Lower leg skin (tissue), 3 donors: ENCODE measurements around the gene PLPPR5.

Experiments used
- CTCF ChIP-seq, 3 donors: fragments of 450-650 bp; IDR thresholded peaks; one replicate each; pipeline ENCODE4 v1.5.1; 2016; ENCODE audit warnings: antibody characterized with exemption in 3 of 3, mild to moderate bottlenecking in 3 of 3, moderate library complexity in 2 of 3
- POLR2A ChIP-seq, 2 donors: fragments of 450-650 bp; IDR thresholded peaks; one replicate each; pipeline ENCODE4 v1.6.1; 2016 to 2017; ENCODE audit warnings: antibody characterized with exemption in 2 of 2, mild to moderate bottlenecking in 1 of 2, moderate library complexity in 1 of 2

- TF ChIP-seq CTCF (IDR thresholded peaks at IDR 0.05), result no peak
- TF ChIP-seq POLR2A (IDR thresholded peaks at IDR 0.05), result no peak
Observed at GRCh38 chr1:99018313-99018712, 13.7 kb upstream of the PLPPR5 start.
